Measurements from ENCODE around the gene MIPEP.

MIPEP gene

DNA sequence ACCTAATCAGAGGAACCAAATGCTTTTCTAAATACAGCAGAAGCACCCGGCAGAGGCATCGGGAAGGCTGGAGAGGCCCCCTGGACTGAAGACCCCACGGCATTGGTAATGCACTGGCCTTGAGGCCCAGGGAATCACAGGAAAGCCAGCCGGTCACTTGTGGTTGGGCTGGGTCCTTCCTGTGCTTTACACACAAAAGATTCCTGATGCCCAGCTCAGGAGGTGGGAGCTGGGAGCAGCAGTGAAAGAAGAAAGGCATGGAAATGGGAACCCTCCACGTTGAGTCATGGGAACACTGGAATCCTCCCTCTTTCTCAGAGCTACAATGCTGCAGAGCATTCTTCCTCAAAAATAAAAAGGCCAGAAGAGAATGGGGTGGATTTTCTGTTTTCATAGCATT, 192.6 kb downstream of the MIPEP start:
- TF ChIP-seq CTCF (IDR thresholded peaks at IDR 0.05; ENCODE audit: insufficient read depth, missing control alignments): no peak
- DNase-seq (ENCODE audit: insufficient read length, low spot score): no peak
- no peak for FAIRE-seq

DNA sequence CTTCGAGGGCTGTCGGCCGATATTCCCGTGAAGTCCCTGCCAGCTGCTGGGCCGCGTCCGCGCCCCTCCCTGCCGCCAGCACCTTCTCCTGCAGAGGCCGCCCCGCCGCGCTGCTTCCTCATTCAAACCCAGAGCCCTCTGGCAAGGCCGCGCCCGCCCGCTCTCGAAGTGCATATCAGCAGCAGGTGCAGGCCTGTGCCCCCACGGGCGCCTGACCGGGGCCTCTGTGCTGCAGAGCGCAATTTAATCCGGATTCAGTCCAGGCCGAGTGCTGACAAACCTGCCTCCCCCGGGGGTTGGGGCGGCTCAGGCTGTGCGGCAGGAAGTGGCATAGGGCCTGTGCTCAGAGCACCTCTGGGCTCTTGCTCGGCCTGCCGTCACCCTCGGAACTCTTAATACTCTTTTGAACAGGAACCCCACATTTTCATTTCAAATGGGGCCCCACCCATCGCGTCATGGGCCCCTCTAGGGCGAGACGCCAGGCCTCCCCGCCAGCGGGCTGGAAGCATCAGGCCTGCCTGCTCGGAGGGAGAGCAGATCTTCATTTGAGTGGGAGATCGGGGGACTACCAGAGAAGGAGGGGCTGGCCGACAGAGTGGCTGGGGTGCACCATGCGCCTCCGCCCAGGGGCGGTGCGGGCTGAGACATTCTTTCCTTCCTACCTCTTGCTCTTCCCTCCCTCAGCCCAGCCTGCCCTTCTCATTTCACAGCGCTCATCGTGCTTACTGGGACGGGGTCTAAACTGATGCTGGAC, 193.3 kb downstream of the MIPEP start:
- TF ChIP-seq CTCF (IDR thresholded peaks at IDR 0.05; ENCODE audit: insufficient read depth, missing control alignments): no peak
- no peak for DNase-seq (ENCODE audit: insufficient read length, low spot score)
- FAIRE-seq: no peak

DNA sequence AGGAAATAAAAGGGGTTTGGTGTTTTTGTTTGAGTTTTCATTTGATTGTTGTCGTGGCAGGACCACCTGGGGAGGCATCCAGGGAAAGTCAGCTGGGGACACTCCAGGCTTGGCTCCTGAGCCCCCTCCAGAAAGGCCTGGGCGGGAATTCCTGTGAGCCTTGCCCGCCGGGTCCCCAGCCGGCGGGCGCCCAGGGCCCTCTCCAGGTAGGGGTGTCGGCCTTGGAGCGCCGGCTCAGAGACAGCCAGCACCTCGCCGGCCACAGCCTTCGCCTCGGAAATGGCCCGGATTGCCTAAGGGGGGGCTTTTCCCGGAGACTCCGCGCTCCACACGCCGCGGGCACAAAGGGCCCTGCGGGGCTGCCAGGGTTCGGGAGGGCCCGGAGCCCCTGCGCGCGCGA, 194.0 kb downstream of the MIPEP start:
- no peak for TF ChIP-seq CTCF (IDR thresholded peaks at IDR 0.05; ENCODE audit: insufficient read depth, missing control alignments)
- FAIRE-seq (no peak), DNase-seq (ENCODE audit: insufficient read length, low spot score) (no peak)

- no peak for DNase-seq (ENCODE audit: insufficient read length, low spot score)
- FAIRE-seq: no peak
- no peak for TF ChIP-seq CTCF (IDR thresholded peaks at IDR 0.05; ENCODE audit: insufficient read depth, missing control alignments)
Measured at GRCh38 chr13:23692816-23693215, 196.4 kb downstream of the MIPEP start.

GRCh38 chr13:23690668-23691067, 198.5 kb downstream of the MIPEP start:
- no peak for FAIRE-seq
- DNase-seq (ENCODE audit: insufficient read length, low spot score): no peak
- no peak for TF ChIP-seq CTCF (IDR thresholded peaks at IDR 0.05; ENCODE audit: insufficient read depth, missing control alignments)

- FAIRE-seq (no peak), DNase-seq (ENCODE audit: insufficient read length, low spot score) (no peak)
- no peak for TF ChIP-seq CTCF (IDR thresholded peaks at IDR 0.05; ENCODE audit: insufficient read depth, missing control alignments)
Measured at GRCh38 chr13:23688336-23688735, 200.9 kb downstream of the MIPEP start.

- TF ChIP-seq CTCF (IDR thresholded peaks at IDR 0.05; ENCODE audit: insufficient read depth, missing control alignments): no peak
- no peak for FAIRE-seq
- no peak for DNase-seq (ENCODE audit: insufficient read length, low spot score)
Measured at GRCh38 chr13:23687614-23688013, 201.6 kb downstream of the MIPEP start.
